Peyer's patch (tissue), 4 donors: ENCODE data around the gene TNS3. TPM values are rescaled to one million over a fixed set of nuclear protein-coding genes. Genes with fewer than 3 reads are reported as not detected.

Experiments used
- DNase-seq, 3 donors: peaks; one replicate each; pipeline ENCODE4 v3.0.0-alpha.2; 2017 to 2019
- H3K27ac ChIP-seq, 4 donors: fragments of 200-600 bp; sonication (generic); one replicate each; pipeline ENCODE4 v1.5.1; 2016 to 2019
- H3K27me3 ChIP-seq, 2 donors: fragments of 200-600 bp; sonication (generic); one replicate each; pipeline ENCODE4 v1.5.1; 2019
- H3K36me3 ChIP-seq, 3 donors: fragments of 200-600 bp; sonication (generic); one replicate each; pipeline ENCODE4 v1.5.1; 2016 to 2019
- H3K4me1 ChIP-seq, 4 donors: fragments of 200-600 bp; sonication (generic); one replicate each; pipeline ENCODE4 v1.5.1; 2016 to 2019
- H3K4me3 ChIP-seq, 4 donors: fragments of 200-600 bp; sonication (generic); 1 replicate in 3 of 4; 2 replicates in 1 of 4; pipeline ENCODE4 v1.5.1; 2016 to 2019; ENCODE audit warnings: mild to moderate bottlenecking in 1 of 4
- H3K9me3 ChIP-seq, 4 donors: fragments of 200-600 bp; sonication (generic); one replicate each; pipeline ENCODE4 v1.5.1; 2016 to 2019; ENCODE audit warnings: mild to moderate bottlenecking in 1 of 4
- CTCF ChIP-seq, 6 experiments: fragments of 450-650 bp in 4 of 6; fragments of 200-600 bp in 2 of 6; sonication (generic) in 1 of 6; IDR thresholded peaks; one replicate each; pipeline ENCODE4 v1.5.1; 2017 to 2019; ENCODE audit warnings: antibody characterized with exemption in 6 of 6, mild to moderate bottlenecking in 3 of 6, moderate library complexity in 1 of 6
- POLR2A ChIP-seq, 2 donors: fragments of 450-650 bp; IDR thresholded peaks; one replicate each; pipeline ENCODE4 v1.5.1; 2017; ENCODE audit warnings: antibody characterized with exemption in 2 of 2, mild to moderate bottlenecking in 2 of 2, moderate library complexity in 2 of 2
- total RNA-seq, 4 donors: library from RNA; depleted of rRNA; stranded (reverse); fragments of >200 nt; gene quantifications; one replicate each; pipeline ENCODE4 v1.1.0, GENCODE V29; 2016

Gene TNS3
- total RNA-seq, 4 donors from 2014 or later, result 79.5 to 157 (median 112) TPM

- peak in 1 of 3 donors; percentile 52 for DNase-seq
Measured at GRCh38 chr7:47540387-47541350, 41.2 kb downstream of the TNS3 start.

GRCh38 chr7:47540053-47540386, 41.9 kb downstream of the TNS3 start:
- H3K27ac ChIP-seq, result peak overlapping the region in 3 of 4 donors; percentile 4 to 50 (median 27)
- H3K9me3 ChIP-seq, result no peaks in the 10 kb centered on the region
- TF ChIP-seq POLR2A (IDR thresholded peaks at IDR 0.05), result no peak
- no peak for TF ChIP-seq CTCF (IDR thresholded peaks at IDR 0.05)
- no peaks in the 10 kb centered on the region for H3K36me3 ChIP-seq
- H3K27me3 ChIP-seq, result no peaks in the 10 kb centered on the region
- no peak overlapping the region for H3K4me3 ChIP-seq
- H3K4me1 ChIP-seq, result peaks cover 0 to 31% (median 3%) of the 10 kb centered on the region in 4 donors
- no peak for DNase-seq

More at GRCh38 chr7:47540387-47541350, 41.2 kb downstream of the TNS3 start:
- Histone ChIP-seq H3K9me3 (no peaks in the 10 kb centered on the region), H3K4me1 (peaks cover 0 to 27% (median 3%) of the 10 kb centered on the region in 4 donors), H3K4me3 (no peak overlapping the region), H3K36me3 (no peaks in the 10 kb centered on the region), H3K27ac (peak overlapping the region in 2 of 4 donors; percentile 27 to 50), H3K27me3 (no peaks in the 10 kb centered on the region)
- TF ChIP-seq POLR2A (IDR thresholded peaks at IDR 0.05) (no peak), CTCF (IDR thresholded peaks at IDR 0.05) (no peak)

GRCh38 chr7:47539398-47540052, 42.4 kb downstream of the TNS3 start:
- Histone ChIP-seq H3K4me3 (no peak overlapping the region), H3K4me1 (peaks cover 0 to 36% (median 3%) of the 10 kb centered on the region in 4 donors), H3K27ac (peak overlapping the region; percentile 0 to 50 (median 16)), H3K36me3 (no peaks in the 10 kb centered on the region), H3K27me3 (no peaks in the 10 kb centered on the region), H3K9me3 (no peaks in the 10 kb centered on the region)
- TF ChIP-seq CTCF (IDR thresholded peaks at IDR 0.05) (no peak), POLR2A (IDR thresholded peaks at IDR 0.05) (no peak)
- peak in 1 of 3 donors; percentile 36 for DNase-seq

GRCh38 chr7:47538846-47539311, 43.0 kb downstream of the TNS3 start:
- H3K9me3 ChIP-seq, result no peaks in the 10 kb centered on the region
- H3K4me1 ChIP-seq, result peaks cover 0 to 41% (median 1%) of the 10 kb centered on the region in 4 donors
- peak in 1 of 3 donors; percentile 46 for DNase-seq
- H3K4me3 ChIP-seq, result no peak overlapping the region
- H3K27me3 ChIP-seq, result no peaks in the 10 kb centered on the region
- peak overlapping the region in 2 of 4 donors; percentile 4 to 50 for H3K27ac ChIP-seq
- no peaks in the 10 kb centered on the region for H3K36me3 ChIP-seq
- TF ChIP-seq CTCF (IDR thresholded peaks at IDR 0.05) (no peak), POLR2A (IDR thresholded peaks at IDR 0.05) (no peak)

- Histone ChIP-seq H3K9me3 (no peaks in the 10 kb centered on the region), H3K4me3 (peak overlapping the region in 3 of 4 donors; percentile 37 to 62 (median 61)), H3K27me3 (no peaks in the 10 kb centered on the region), H3K27ac (peak overlapping the region; percentile 58 to 65 (median 60)), H3K4me1 (peaks cover 0 to 41% (median 0%) of the 10 kb centered on the region in 4 donors), H3K36me3 (no peaks in the 10 kb centered on the region)
- no peak for TF ChIP-seq POLR2A (IDR thresholded peaks at IDR 0.05)
- no peak for TF ChIP-seq CTCF (IDR thresholded peaks at IDR 0.05)
- DNase-seq, result peak in 1 of 3 donors; percentile 54
Measured at GRCh38 chr7:47537716-47538675, 43.9 kb downstream of the TNS3 start.
